ENCODE results near the gene ELF5. TPM values are rescaled to one million over a fixed set of nuclear protein-coding genes. Genes with fewer than 3 reads are reported as not detected.

Gene ELF5
- total RNA-seq, 1 donor from 2014 or later: not detected

- intact Hi-C loops (cut with DNase I): no loop called here
- no peak overlapping the region for H3K4me3 ChIP-seq
- no peaks in the 10 kb centered on the region for H3K36me3 ChIP-seq
- no peaks in the 10 kb centered on the region for H3K4me1 ChIP-seq
- no peaks in the 10 kb centered on the region for H3K9me3 ChIP-seq
- H3K27me3 ChIP-seq: no peaks in the 10 kb centered on the region
- no peak for DNase-seq (ENCODE audit: low spot score in 2 of 2)
- no peak for TF ChIP-seq CTCF (IDR thresholded peaks at IDR 0.05)
- no peak overlapping the region for H3K27ac ChIP-seq
Measured at GRCh38 chr11:34499719-34500500, 13.7 kb downstream of the ELF5 start.

- H3K36me3 ChIP-seq: no peaks in the 10 kb centered on the region
- H3K27ac ChIP-seq: no peak overlapping the region
- no peaks in the 10 kb centered on the region for H3K4me1 ChIP-seq
- no peak for DNase-seq (ENCODE audit: low spot score in 2 of 2)
- intact Hi-C loops (cut with DNase I): no loop called here
- TF ChIP-seq CTCF (IDR thresholded peaks at IDR 0.05): no peak
- no peaks in the 10 kb centered on the region for H3K27me3 ChIP-seq
- no peaks in the 10 kb centered on the region for H3K9me3 ChIP-seq
- no peak overlapping the region for H3K4me3 ChIP-seq
Measured at GRCh38 chr11:34495724-34496377, 17.7 kb downstream of the ELF5 start.

- Histone ChIP-seq H3K27me3 (no peaks in the 10 kb centered on the region), H3K4me3 (no peak overlapping the region), H3K27ac (no peak overlapping the region), H3K9me3 (no peaks in the 10 kb centered on the region), H3K4me1 (no peaks in the 10 kb centered on the region), H3K36me3 (no peaks in the 10 kb centered on the region)
- intact Hi-C loops (cut with DNase I): no loop called here
- TF ChIP-seq CTCF (IDR thresholded peaks at IDR 0.05): no peak
- no peak for DNase-seq (ENCODE audit: low spot score in 2 of 2)
Measured at GRCh38 chr11:34495239-34495723, 18.3 kb downstream of the ELF5 start.

- no peak for DNase-seq (ENCODE audit: low spot score in 2 of 2)
- no peak for TF ChIP-seq CTCF (IDR thresholded peaks at IDR 0.05)
- intact Hi-C loops (cut with DNase I): no loop called here
Measured at GRCh38 chr11:34493926-34494595, 19.5 kb downstream of the ELF5 start.

GRCh38 chr11:34493468-34493867 lies 20.1 kb downstream of the ELF5 start:
- DNase-seq (ENCODE audit: low spot score in 2 of 2): no peak
- no peak for TF ChIP-seq CTCF (IDR thresholded peaks at IDR 0.05)
- no peaks in the 10 kb centered on the region for H3K4me1 ChIP-seq
- H3K27ac ChIP-seq: no peak overlapping the region
- intact Hi-C loops (cut with DNase I): no loop called here
- no peaks in the 10 kb centered on the region for H3K36me3 ChIP-seq
- no peak overlapping the region for H3K4me3 ChIP-seq
- H3K9me3 ChIP-seq: no peaks in the 10 kb centered on the region
- no peaks in the 10 kb centered on the region for H3K27me3 ChIP-seq

More at GRCh38 chr11:34493926-34494595, 19.5 kb downstream of the ELF5 start:
- H3K27me3 ChIP-seq: no peaks in the 10 kb centered on the region
- no peaks in the 10 kb centered on the region for H3K9me3 ChIP-seq
- no peaks in the 10 kb centered on the region for H3K4me1 ChIP-seq
- no peaks in the 10 kb centered on the region for H3K36me3 ChIP-seq
- no peak overlapping the region for H3K27ac ChIP-seq
- H3K4me3 ChIP-seq: no peak overlapping the region

Data from ascending aorta (tissue), 2 donors.